ENCODE data around the gene RAD51D. TPM values are rescaled to one million over a fixed set of nuclear protein-coding genes. Genes with fewer than 3 reads are reported as not detected.

Gene RAD51D
- polyA plus RNA-seq, 2 of the 4 experiments (the other 2 are of a cell fraction), result 18.4 to 23.8 TPM

- WGBS (ENCODE audit: missing lambda C conversion rate), result 55% methylated on average over 5 of the region's 11 CpGs
- TF ChIP-seq ZNF302 (CRISPR knock-in tag; IDR thresholded peaks at IDR 0.05) (no peak), HOXA7 (CRISPR knock-in tag; IDR thresholded peaks at IDR 0.05) (no peak), HDAC2 (IDR thresholded peaks at IDR 0.05) (no peak), RFX5 (IDR thresholded peaks at IDR 0.05) (no peak), SMC3 (IDR thresholded peaks at IDR 0.05) (no peak), RARB (CRISPR knock-in tag; IDR thresholded peaks at IDR 0.05) (no peak), EHF (CRISPR knock-in tag; IDR thresholded peaks at IDR 0.05) (no peak), HOXB13 (CRISPR knock-in tag; IDR thresholded peaks at IDR 0.05; ENCODE audit: low read depth) (no peak), CBX8 (IDR thresholded peaks at IDR 0.05) (no peak), REST (IDR thresholded peaks at IDR 0.05) (no peak), USF2 (IDR thresholded peaks at IDR 0.05) (no peak), RCOR1 (IDR thresholded peaks at IDR 0.05; ENCODE audit: low read depth, low read length) (no peak), PHF8 (IDR thresholded peaks at IDR 0.05; ENCODE audit: borderline replicate concordance, low read depth) (no peak), TFCP2L1 (CRISPR knock-in tag; IDR thresholded peaks at IDR 0.05) (no peak)
- ChIA-PET CTCF (interaction anchor here (0.9 to 2.7 kb wide), 5 partner anchors 13 to 390 kb away, joined by 3 to 13 read pairs (median 5); no protein-coding TSS in a partner anchor), POLR2A (no interaction called here)
- Histone ChIP-seq H3K4me1 (no peaks in the 10 kb centered on the region), H3K4me3 (no peak overlapping the region), H3K27ac (no peak overlapping the region), H3K9me3 (no peaks in the 10 kb centered on the region), H3K4me2 (no peak overlapping the region)
- no peak for FAIRE-seq
- no peak for ATAC-seq
- DNase-seq (ENCODE audit: low read depth in 1 of 2, low spot score in 1 of 2), result no peak
Measured at GRCh38 chr17:35149941-35150340, 30.3 kb upstream of the RAD51D start.

- no peak for FAIRE-seq
- peak in 1 of 2 experiments; percentile 22; a peak in 2 of 6 replicates for ATAC-seq
- POLR2A ChIA-PET, result interaction anchor here (1.2 to 1.5 kb wide), 3 partner anchors 14 to 420 kb away, joined by 3 to 4 read pairs (median 3); no protein-coding TSS in a partner anchor
Measured at GRCh38 chr17:35148144-35148543, 28.5 kb upstream of the RAD51D start.

More at GRCh38 chr17:35148144-35148543, 28.5 kb upstream of the RAD51D start:
- H3K4me2 ChIP-seq, result no peak overlapping the region
- TF ChIP-seq FOXS1 (CRISPR knock-in tag; IDR thresholded peaks at IDR 0.05), result no peak
- no peak for TF ChIP-seq CHD4 (IDR thresholded peaks at IDR 0.05; ENCODE audit: borderline replicate concordance)
- no peak for TF ChIP-seq ZNF302 (CRISPR knock-in tag; IDR thresholded peaks at IDR 0.05)
- no peak for TF ChIP-seq POLR2AphosphoS2 (conservative IDR thresholded peaks at IDR 0.05; ENCODE audit: low read length)
- no peak for TF ChIP-seq ZSCAN20 (CRISPR knock-in tag; IDR thresholded peaks at IDR 0.05)
- no peak for TF ChIP-seq BCL3 (IDR thresholded peaks at IDR 0.05)
- TF ChIP-seq PHF8 (IDR thresholded peaks at IDR 0.05; ENCODE audit: borderline replicate concordance, low read depth), result no peak
- no peak for TF ChIP-seq SREBF2 (IDR thresholded peaks at IDR 0.05)
- TF ChIP-seq TFCP2L1 (CRISPR knock-in tag; IDR thresholded peaks at IDR 0.05), result no peak
- TF ChIP-seq NR3C1 (IDR thresholded peaks at IDR 0.05), result no peak
- no peak for TF ChIP-seq EP300 (IDR thresholded peaks at IDR 0.05)
- no peaks in the 10 kb centered on the region for H3K9me3 ChIP-seq
- H3K27ac ChIP-seq, result no peak overlapping the region
- no peak overlapping the region for H3K4me3 ChIP-seq
- CTCF ChIA-PET, result interaction anchor here (1.0 to 3.6 kb wide), 5 partner anchors 15 to 392 kb away, joined by 3 to 17 read pairs (median 11); partner anchors contain the start of gene RAD51D
- WGBS (ENCODE audit: missing lambda C conversion rate), result 68% methylated on average over 9 of the region's 9 CpGs
- H3K4me1 ChIP-seq, result no peaks in the 10 kb centered on the region
- no peak for DNase-seq (ENCODE audit: low read depth in 1 of 2, low spot score in 1 of 2)
